GM12878 (cell line): ENCODE data around the gene NBDY. TPM values are rescaled to one million over a fixed set of nuclear protein-coding genes. Genes with fewer than 3 reads are reported as not detected.
A peak's percentile ranks its signal among the peaks of the same experiment; 100 is the strongest.

Experiments used
- ASH2L ChIP-seq: fragments of 300-600, 200-600 bp; sonication (generic); IDR thresholded peaks from 2 replicates; pipeline ENCODE4 v1.6.1; 2017; ENCODE audit warnings: low read depth, mild to moderate bottlenecking, borderline replicate concordance
- ATF2 ChIP-seq: IDR thresholded peaks from 2 replicates; pipeline ENCODE4 v1.6.1; 2012; ENCODE audit warnings: low read length, inconsistent platforms
- CHD1 ChIP-seq: IDR thresholded peaks from 2 replicates; pipeline ENCODE4 v1.6.1; 2012; ENCODE audit warnings: low read depth, low read length, improper control_type of control experiment
- EED ChIP-seq: sonication (generic); IDR thresholded peaks from 2 replicates; pipeline ENCODE4 v1.6.1; 2016; ENCODE audit warnings: antibody characterized with exemption, low read depth
- ELK1 ChIP-seq: IDR thresholded peaks from 2 replicates; pipeline ENCODE4 v1.6.1; 2012; ENCODE audit warnings: low read depth, low read length, improper control_type of control experiment
- HDGF ChIP-seq: fragments of 450-650 bp; IDR thresholded peaks from 2 replicates; pipeline ENCODE4 v1.6.1; 2016; ENCODE audit warnings: antibody characterized with exemption
- HSF1 ChIP-seq: fragments of 150-350 bp; IDR thresholded peaks from 2 replicates; pipeline ENCODE4 v1.6.1; 2014; ENCODE audit warnings: mild to moderate bottlenecking, low read depth, low read length
- IRF3 ChIP-seq: fragments of 450-650 bp; IDR thresholded peaks from 2 replicates; pipeline ENCODE4 v1.6.1; 2014; ENCODE audit warnings: mild to moderate bottlenecking
- PML ChIP-seq: IDR thresholded peaks from 2 replicates; pipeline ENCODE4 v1.6.1; 2012; ENCODE audit warnings: low read length, inconsistent platforms
- SREBF1 ChIP-seq: IDR thresholded peaks from 2 replicates; pipeline ENCODE4 v1.6.1; 2012; ENCODE audit warnings: mild to moderate bottlenecking, low read length
- SREBF2 ChIP-seq: IDR thresholded peaks from 2 replicates; pipeline ENCODE4 v1.6.1; 2012; ENCODE audit warnings: mild to moderate bottlenecking, low read length
- STAT1 ChIP-seq: fragments of 450-650 bp; conservative IDR thresholded peaks from 2 replicates; pipeline ENCODE4 v1.6.1; 2014; ENCODE audit warnings: antibody characterized with exemption, mild to moderate bottlenecking
- STAT3 ChIP-seq: IDR thresholded peaks from 2 replicates; pipeline ENCODE4 v1.6.1; 2011; ENCODE audit warnings: low read depth, low read length, improper control_type of control experiment
- polyA plus RNA-seq, 11 experiments: library from polyadenylated mRNA; depleted of rRNA in 4 of 11; unstranded in 6 of 11; stranded (reverse) in 5 of 11; fragments of >200 nt; fragmentation: Nextera tagmentation in 4 of 11; fragmentation: Illumina TruSeq in 1 of 11; extraction: Ambion mirVana in 4 of 11; extraction: Trizol in 1 of 11; gene quantifications; 1 replicate in 1 of 11; 2 replicates in 10 of 11; pipeline versions ENCODE4 v1.2.1 to v1.2.3, GENCODE V29; 2011 to 2016; ENCODE audit warnings: inconsistent platforms in 2 of 11, missing spikeins in 2 of 11, low read depth in 1 of 11
- total RNA-seq, 4 experiments: library from RNA; depleted of rRNA in 3 of 4; stranded (reverse); fragments of >200 nt in 3 of 4; fragmentation: Illumina TruSeq in 1 of 4; extraction: Trizol in 1 of 4; gene quantifications; 2 replicates each; pipeline versions ENCODE4 v1.2.1 to v1.2.3, GENCODE V29; 2013 to 2021

NBDY gene
- total and polyA plus RNA-seq, 10 of the 15 experiments (the other 5 are each of a cell fraction or from before 2014, with no cell fraction given): 10.8 to 122 (median 61.5) TPM

- no peak for TF ChIP-seq ATF2
- TF ChIP-seq PML: no peak
- TF ChIP-seq SREBF2: no peak
- TF ChIP-seq IRF3: no peak
- no peak for TF ChIP-seq STAT3
- TF ChIP-seq SREBF1: no peak
- no peak for TF ChIP-seq STAT1
- no peak for TF ChIP-seq ASH2L
- no peak for TF ChIP-seq EED
- no peak for TF ChIP-seq HSF1
- TF ChIP-seq ELK1: no peak
- TF ChIP-seq HDGF: 0 out of 2 replicates have a peak, but pooled peaks have one; percentile 50
- no peak for TF ChIP-seq CHD1
These were observed 83.6 kb downstream of the NBDY start (continued) for GRCh38 chrX:56812515-56813105.
